ENCODE data around the gene APOBEC3F. TPM values are rescaled to one million over a fixed set of nuclear protein-coding genes. Genes with fewer than 3 reads are reported as not detected.
"Not testable (repeated sequence)": the region's sequence is repeated elsewhere in the genome, so short reads cannot be mapped to it uniquely, and the experiment has no call there.

Gene APOBEC3F
- total and polyA plus RNA-seq, 2 of the 13 experiments (the other 11 are each of a cell fraction or from before 2014, with no cell fraction given), result 2.9 to 3.7 TPM

- H3K79me2 ChIP-seq (ENCODE audit: insufficient read depth, low read length), result no peaks in the 10 kb centered on the region
- H3K4me1 ChIP-seq (ENCODE audit: insufficient read depth, low read length), result peaks cover 49% of the 10 kb centered on the region
- no peak overlapping the region for H3K4me2 ChIP-seq (ENCODE audit: low read depth, low read length)
- DNase-seq (ENCODE audit: low spot score) (no peak), ATAC-seq (no peak), FAIRE-seq (no peak)
- H3K4me3 ChIP-seq (replicated peaks in 1 of 3; ENCODE audit: insufficient read depth in 1 of 3, low read depth in 2 of 3, low read length in 3 of 3), result no peak overlapping the region
- WGBS (ENCODE audit: low lambda C conversion rate), result 83% methylated on average over 28 of the region's 29 CpGs
- H3K27me3 ChIP-seq (ENCODE audit: control insufficient read depth in 1 of 2, insufficient read depth in 2 of 2, low read length in 2 of 2), result no peaks in the 10 kb centered on the region; a peak in 2 of 5 replicates
- no peaks in the 10 kb centered on the region for H4K20me1 ChIP-seq (ENCODE audit: insufficient read depth, low read length)
- intact Hi-C loops (cut with micrococcal nuclease; ENCODE audit: unreplicated experiment), result no loop called here
- H3K27ac ChIP-seq (ENCODE audit: extremely low read length, insufficient read depth, low read length), result no peak overlapping the region
- H2AFZ ChIP-seq (ENCODE audit: low read length), result no peak overlapping the region
- ChIA-PET CTCF (ENCODE audit: low intra/inter-chr PET ratio, low total read pairs) (no interaction called here), POLR2A (no interaction called here)
- in situ Hi-C loops (cut with HindIII; ENCODE audit: extremely low pct_ligation_motif_present, low pct_unique_long_range_greater_than_20kb), result loop anchor here (5.0 kb wide), 1 partner anchor 104 kb away; no protein-coding TSS in a partner anchor
- H3K36me3 ChIP-seq (replicated peaks in 1 of 2; ENCODE audit: control insufficient read depth in 1 of 2, insufficient read depth in 2 of 2, low read length in 2 of 2), result no peaks in the 10 kb centered on the region
- no TSS peak for BruUV-seq (replicated peaks)
- TF ChIP-seq, protein P1, sequence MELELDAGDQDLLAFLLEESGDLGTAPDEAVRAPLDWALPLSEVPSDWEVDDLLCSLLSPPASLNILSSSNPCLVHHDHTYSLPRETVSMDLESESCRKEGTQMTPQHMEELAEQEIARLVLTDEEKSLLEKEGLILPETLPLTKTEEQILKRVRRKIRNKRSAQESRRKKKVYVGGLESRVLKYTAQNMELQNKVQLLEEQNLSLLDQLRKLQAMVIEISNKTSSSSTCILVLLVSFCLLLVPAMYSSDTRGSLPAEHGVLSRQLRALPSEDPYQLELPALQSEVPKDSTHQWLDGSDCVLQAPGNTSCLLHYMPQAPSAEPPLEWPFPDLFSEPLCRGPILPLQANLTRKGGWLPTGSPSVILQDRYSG (CRISPR knock-in tag; IDR thresholded peaks at IDR 0.05), result no peak
- peak; percentile 36; the same call in 1 of the 2 replicates for TF ChIP-seq RAD51 (IDR thresholded peaks at IDR 0.05; ENCODE audit: borderline replicate concordance)
- no peak overlapping the region for H3K9ac ChIP-seq (ENCODE audit: insufficient read depth, low read depth, low read length)
- no peaks in the 10 kb centered on the region for H3K9me3 ChIP-seq (ENCODE audit: low read length)
Measured at GRCh38 chr22:39012533-39013511, 27.8 kb upstream of the APOBEC3F start.

GRCh38 chr22:39013561-39013941 lies 27.1 kb upstream of the APOBEC3F start:
- TF ChIP-seq ZFP91 (CRISPR knock-in tag; IDR thresholded peaks at IDR 0.05; ENCODE audit: borderline replicate concordance), result 0 out of 2 replicates have a peak, but pooled peaks have one; percentile 3
- TF ChIP-seq ZBTB7A (CRISPR knock-in tag; IDR thresholded peaks at IDR 0.05), result 0 out of 2 replicates have a peak, but pooled peaks have one; percentile 4
- POLR2A ChIA-PET; intact Hi-C loops (cut with micrococcal nuclease; ENCODE audit: unreplicated experiment); H3K36me3 ChIP-seq (replicated peaks in 1 of 2; ENCODE audit: control insufficient read depth in 1 of 2, insufficient read depth in 2 of 2, low read length in 2 of 2); H3K79me2 ChIP-seq (ENCODE audit: insufficient read depth, low read length); H3K9me3 ChIP-seq (ENCODE audit: low read length); H3K27me3 ChIP-seq (ENCODE audit: control insufficient read depth in 1 of 2, insufficient read depth in 2 of 2, low read length in 2 of 2); DNase-seq (ENCODE audit: low spot score); FAIRE-seq; BruUV-seq (replicated peaks); H2AFZ ChIP-seq (ENCODE audit: low read length); H4K20me1 ChIP-seq (ENCODE audit: insufficient read depth, low read length); CTCF ChIA-PET (ENCODE audit: low intra/inter-chr PET ratio, low total read pairs): not testable (repeated sequence)
- Histone ChIP-seq H3K9ac (ENCODE audit: insufficient read depth, low read depth, low read length) (peak overlapping the region; percentile 65; the same call in 1 of the 2 replicates), H3K4me3 (replicated peaks in 1 of 3; ENCODE audit: insufficient read depth in 1 of 3, low read depth in 2 of 3, low read length in 3 of 3) (peak overlapping the region; percentile 77 to 86 (median 78)), H3K27ac (ENCODE audit: extremely low read length, insufficient read depth, low read length) (peak overlapping the region; percentile 67), H3K4me1 (ENCODE audit: insufficient read depth, low read length) (peaks cover 49% of the 10 kb centered on the region), H3K4me2 (ENCODE audit: low read depth, low read length) (peak overlapping the region; percentile 79)
- WGBS (ENCODE audit: low lambda C conversion rate), result 52% methylated on average over 4 of the region's 6 CpGs
- peak; percentile 35; the same call in 2 of the 3 replicates for ATAC-seq
- in situ Hi-C loops (cut with HindIII; ENCODE audit: extremely low pct_ligation_motif_present, low pct_unique_long_range_greater_than_20kb), result loop anchor here (5.0 kb wide), 1 partner anchor 104 kb away; no protein-coding TSS in a partner anchor
